H1 (cell line): ENCODE data around the gene SLC9C1. TPM values are rescaled to one million over a fixed set of nuclear protein-coding genes. Genes with fewer than 3 reads are reported as not detected.

Experiments used
- BCL11A ChIP-seq, 2 experiments: IDR thresholded peaks; one replicate each; pipeline ENCODE4 v1.6.1; 2011; ENCODE audit warnings: low read depth in 2 of 2, low read length in 2 of 2, mild to moderate bottlenecking in 2 of 2
- FOSL1 ChIP-seq: IDR thresholded peaks from 2 replicates; pipeline ENCODE4 v1.6.1; 2011; ENCODE audit warnings: mild to moderate bottlenecking, low read depth, low read length, moderate library complexity; ENCODE audit not compliant: insufficient read depth
- NANOG ChIP-seq: IDR thresholded peaks from 2 replicates; pipeline ENCODE4 v1.6.1; 2011; ENCODE audit warnings: low read length, low read depth, mild to moderate bottlenecking, inconsistent platforms; ENCODE audit not compliant: insufficient read depth, poor library complexity, severe bottlenecking
- POLR2A ChIP-seq, 2 experiments: IDR thresholded peaks; 1 replicate in 1 of 2; 2 replicates in 1 of 2; pipeline ENCODE4 v1.6.1; 2011; ENCODE audit warnings: low read depth in 2 of 2, low read length in 2 of 2, mild to moderate bottlenecking in 2 of 2; ENCODE audit errors: control extremely low read depth in 1 of 2
- microRNA counts: library from miRNA; unstranded; fragments of <30 nt; microRNA quantifications from one replicate; lab custom pipeline; 2015
- microRNA-seq, 2 experiments: library from miRNA; unstranded; fragments of <30 nt; microRNA quantifications; one replicate each; pipeline versions ENCODE4 to v1.2.0, GENCODE V29; 2016 to 2020; ENCODE audit warnings: borderline microRNAs expressed in 2 of 2, borderline number of aligned reads in 2 of 2, borderline replicate concordance in 1 of 2
- polyA plus RNA-seq, 7 experiments: library from polyadenylated mRNA; depleted of rRNA in 3 of 7; stranded (reverse) in 5 of 7; unstranded in 2 of 7; fragments of >200 nt in 5 of 7; fragments of 200-250 nt in 2 of 7; gene quantifications; 1 replicate in 5 of 7; 2 replicates in 1 of 7; 4 replicates in 1 of 7; pipeline versions ENCODE4 v1.2.1 to v1.2.3, GENCODE V29; 2011 to 2013; ENCODE audit warnings: missing spikeins in 2 of 7, mixed read lengths in 2 of 7
- small RNA-seq: library from polyadenylated mRNA; stranded (forward); fragments of <200 nt; extraction: miRNeasy Mini kit (QIAGEN cat#:217004); gene quantifications from one replicate; pipeline ENCODE3, GENCODE V24; 2013; ENCODE audit not compliant: insufficient read depth
- total RNA-seq: library from RNA; stranded (reverse); fragmentation: NEBNext Ultra II Directional; extraction: Animal tissue kit (Norgen Biotek cat#: 25700); gene quantifications from 2 replicates; pipeline ENCODE4 v1.2.1, GENCODE V29; 2021

SLC9C1 gene
- total and polyA plus RNA-seq, 2 of the 8 experiments (the other 6 are each of a cell fraction or from before 2014, with no cell fraction given): 0.15 to 0.24 TPM

DNA sequence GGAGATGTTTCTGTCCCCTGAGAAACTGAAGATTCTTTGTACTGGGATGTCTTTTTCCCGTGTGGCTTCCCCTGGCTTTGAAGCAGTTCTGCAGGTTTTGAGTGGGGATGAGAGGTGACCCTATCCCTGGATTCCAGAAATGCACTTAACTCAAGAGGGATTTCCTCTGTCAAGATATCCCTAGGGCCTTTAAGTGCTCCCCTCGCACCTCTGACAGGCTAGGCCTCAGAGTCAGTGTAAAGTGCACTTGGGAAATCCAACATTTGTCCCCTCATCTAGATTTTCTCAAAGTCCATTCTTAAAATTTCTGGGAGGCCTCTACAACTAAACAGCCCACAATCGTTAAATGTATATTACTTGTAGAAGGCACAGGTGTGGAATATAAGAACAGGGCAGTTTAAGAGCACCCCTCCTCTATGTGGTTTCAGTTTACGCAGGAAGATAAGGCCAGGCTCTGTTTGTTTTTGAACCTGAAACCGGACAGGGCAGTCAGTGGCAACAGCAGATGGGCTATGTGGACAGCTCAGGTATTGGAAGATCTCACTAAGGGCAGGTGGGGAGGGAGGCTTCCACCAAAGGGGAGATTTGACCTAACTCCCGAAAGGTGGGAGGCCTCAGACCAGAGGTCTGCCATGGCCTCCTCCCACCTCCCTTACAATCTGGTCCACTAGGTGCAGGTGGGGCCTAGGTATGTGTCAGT, 203.0 kb downstream of the SLC9C1 start (continued):
- TF ChIP-seq BCL11A (IDR thresholded peaks at IDR 0.05; ENCODE audit: low read depth in 2 of 2, low read length in 2 of 2) (no peak), POLR2A (IDR thresholded peaks at IDR 0.05; ENCODE audit: control extremely low read depth in 1 of 2, low read depth in 2 of 2, low read length in 2 of 2) (no peak), NANOG (no peak), FOSL1 (no peak)
- TF ChIP-seq, all 59 proteins: peak for 0

MicroRNAs within 50 kb of the gene (microRNA counts, 767-probe panel; counts per million panel counts)
- 879 counts per million, percentile 95 among the panel's probes with 10 or more counts for microRNA hsa-miR-567 (lab: Ali Mortazavi, UCI)

Small RNA genes lying within 50 kb of the gene (microRNA-seq; reads per million reads assigned to microRNA genes)
- gene MIR567: 0 reads per million in 2 experiments

Small RNA genes lying within 50 kb of the gene (small RNA-seq; reads per million reads assigned to genes)
- not detected for gene MIR567

Other genes with a start within 250 kb of the SLC9C1 start
- 13.1 and 13.2 TPM in 2 replicates for gene C3orf52, start 207.8 kb downstream of the SLC9C1 start, total RNA-seq
- gene C3orf52, start 207.8 kb downstream of the SLC9C1 start, polyA plus RNA-seq (2011; rRNA removed): 8.0 and 9.7 TPM in 2 replicates
- not detected in 2 replicates for gene GCSAM, start 161.0 kb downstream of the SLC9C1 start, total RNA-seq
- not detected in 2 replicates for gene GCSAM, start 161.0 kb downstream of the SLC9C1 start, polyA plus RNA-seq (2011; rRNA removed)
- gene CD200, start 38.9 kb upstream of the SLC9C1 start, total RNA-seq: 50.2 and 51.9 TPM in 2 replicates
- 25.0 and 45.8 TPM in 2 replicates for gene CD200, start 38.9 kb upstream of the SLC9C1 start, polyA plus RNA-seq (2011; rRNA removed)
- gene BTLA, start 205.3 kb upstream of the SLC9C1 start, total RNA-seq: not detected in 2 replicates
- gene BTLA, start 205.3 kb upstream of the SLC9C1 start, polyA plus RNA-seq (2011; rRNA removed): not detected in 2 replicates